ENCODE results near the gene SRSF12.
"Not testable (repeated sequence)": the region's sequence is repeated elsewhere in the genome, so short reads cannot be mapped to it uniquely, and the experiment has no call there.

Gene SRSF12

DNA sequence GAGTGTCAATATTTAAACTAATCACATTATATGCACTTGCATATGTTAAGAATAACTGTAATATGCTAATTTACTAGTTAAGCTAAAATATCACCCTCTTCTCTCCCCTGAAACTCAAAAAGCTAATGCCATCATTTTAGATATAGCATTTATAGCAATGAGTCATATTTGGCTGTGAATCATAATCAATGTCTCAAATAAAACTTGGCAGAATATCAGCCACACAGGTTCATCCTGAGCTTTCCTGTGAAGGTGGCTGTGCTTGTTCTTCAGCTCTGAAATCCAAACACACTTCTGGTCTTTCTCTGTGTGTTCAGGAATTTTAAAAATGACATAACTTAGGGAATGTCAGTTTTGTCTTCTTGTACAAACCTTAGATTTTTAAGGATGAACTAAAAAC, 50.1 kb downstream of the SRSF12 start:
- H2AFZ ChIP-seq (ENCODE audit: low read depth): no peak overlapping the region
- TF ChIP-seq, protein P1, sequence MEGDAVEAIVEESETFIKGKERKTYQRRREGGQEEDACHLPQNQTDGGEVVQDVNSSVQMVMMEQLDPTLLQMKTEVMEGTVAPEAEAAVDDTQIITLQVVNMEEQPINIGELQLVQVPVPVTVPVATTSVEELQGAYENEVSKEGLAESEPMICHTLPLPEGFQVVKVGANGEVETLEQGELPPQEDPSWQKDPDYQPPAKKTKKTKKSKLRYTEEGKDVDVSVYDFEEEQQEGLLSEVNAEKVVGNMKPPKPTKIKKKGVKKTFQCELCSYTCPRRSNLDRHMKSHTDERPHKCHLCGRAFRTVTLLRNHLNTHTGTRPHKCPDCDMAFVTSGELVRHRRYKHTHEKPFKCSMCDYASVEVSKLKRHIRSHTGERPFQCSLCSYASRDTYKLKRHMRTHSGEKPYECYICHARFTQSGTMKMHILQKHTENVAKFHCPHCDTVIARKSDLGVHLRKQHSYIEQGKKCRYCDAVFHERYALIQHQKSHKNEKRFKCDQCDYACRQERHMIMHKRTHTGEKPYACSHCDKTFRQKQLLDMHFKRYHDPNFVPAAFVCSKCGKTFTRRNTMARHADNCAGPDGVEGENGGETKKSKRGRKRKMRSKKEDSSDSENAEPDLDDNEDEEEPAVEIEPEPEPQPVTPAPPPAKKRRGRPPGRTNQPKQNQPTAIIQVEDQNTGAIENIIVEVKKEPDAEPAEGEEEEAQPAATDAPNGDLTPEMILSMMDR (conservative IDR thresholded peaks at IDR 0.05; ENCODE audit: low read depth, low read length): no peak
- H3K79me2 ChIP-seq (ENCODE audit: insufficient read depth, low read depth): no peaks in the 10 kb centered on the region
- no peak overlapping the region for H3K4me2 ChIP-seq
- no peaks in the 10 kb centered on the region for H3K36me3 ChIP-seq (ENCODE audit: insufficient read depth)
- no peaks in the 10 kb centered on the region for H4K20me1 ChIP-seq (ENCODE audit: insufficient read depth)
- H3K4me1 ChIP-seq (ENCODE audit: low read depth, poor library complexity, severe bottlenecking): no peaks in the 10 kb centered on the region
- H3K9ac ChIP-seq: no peak overlapping the region
- no peak overlapping the region for H3K4me3 ChIP-seq (IDR thresholded peaks at IDR 0.05; ENCODE audit: insufficient read depth, low read depth, low read length)
- H3K27me3 ChIP-seq (ENCODE audit: insufficient read depth, low read depth): no peaks in the 10 kb centered on the region
- H3K27ac ChIP-seq: no peak overlapping the region

DNA sequence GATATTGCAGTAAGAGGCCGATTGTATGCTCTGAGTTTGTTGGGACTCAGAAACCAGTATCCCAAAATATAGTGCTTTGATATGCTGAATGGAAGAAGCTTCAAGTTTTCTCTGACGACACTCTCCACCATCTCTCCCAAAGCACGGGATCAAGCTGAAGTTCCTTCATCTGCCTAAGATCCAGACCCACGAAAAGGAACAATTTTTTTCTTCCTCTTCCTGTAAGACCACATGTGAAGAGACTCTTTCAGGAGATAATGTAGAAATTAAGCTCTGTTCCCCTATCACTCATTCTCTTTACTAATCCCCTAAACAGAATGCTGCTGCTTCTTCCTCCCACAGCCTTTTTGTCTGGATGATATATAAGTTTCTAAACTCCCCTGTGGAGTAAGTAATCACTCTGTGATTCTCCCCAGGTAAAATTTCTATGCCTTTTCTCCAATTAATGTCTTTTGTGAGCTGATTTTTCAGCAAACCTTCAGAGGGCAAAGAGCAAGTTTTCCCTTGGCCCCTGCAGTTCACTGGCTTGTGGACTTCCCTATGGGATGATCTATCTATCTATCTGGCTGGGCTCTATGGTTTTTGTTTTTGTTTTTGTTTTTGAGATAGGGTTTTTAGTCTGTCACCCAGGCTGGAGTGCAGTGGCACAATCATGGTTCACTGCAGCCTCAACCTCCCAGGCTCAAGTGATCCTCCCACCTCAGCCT, 50.8 kb downstream of the SRSF12 start:
- no peak overlapping the region for H3K4me2 ChIP-seq
- H3K79me2 ChIP-seq (ENCODE audit: insufficient read depth, low read depth): no peaks in the 10 kb centered on the region
- no peak overlapping the region for H2AFZ ChIP-seq (ENCODE audit: low read depth)
- no peak overlapping the region for H3K9ac ChIP-seq
- no peak overlapping the region for H3K4me3 ChIP-seq (IDR thresholded peaks at IDR 0.05; ENCODE audit: insufficient read depth, low read depth, low read length)
- no peaks in the 10 kb centered on the region for H3K36me3 ChIP-seq (ENCODE audit: insufficient read depth)
- no peaks in the 10 kb centered on the region for H4K20me1 ChIP-seq (ENCODE audit: insufficient read depth)
- TF ChIP-seq, protein P1 (conservative IDR thresholded peaks at IDR 0.05; ENCODE audit: low read depth, low read length): no peak
- no peaks in the 10 kb centered on the region for H3K27me3 ChIP-seq (ENCODE audit: insufficient read depth, low read depth)
- H3K27ac ChIP-seq: no peak overlapping the region
- H3K4me1 ChIP-seq (ENCODE audit: low read depth, poor library complexity, severe bottlenecking): no peaks in the 10 kb centered on the region

DNA sequence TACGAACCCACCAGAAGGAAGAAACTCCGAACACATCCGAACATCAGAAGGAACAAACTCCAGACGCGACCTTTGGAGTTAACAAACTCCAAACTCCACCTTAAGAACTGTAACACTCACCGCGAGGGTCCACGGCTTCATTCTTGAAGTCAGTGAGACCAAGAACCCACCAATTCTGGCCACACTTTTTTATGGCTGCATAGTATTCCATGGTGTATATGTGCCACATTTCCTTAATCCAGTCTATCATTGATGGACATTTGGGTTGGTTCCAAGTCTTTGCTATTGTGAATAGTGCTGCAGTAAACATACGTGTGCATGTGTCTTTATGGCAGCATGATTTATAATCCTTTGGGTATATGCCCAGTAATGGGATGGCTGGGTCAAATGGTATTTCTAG, 51.8 kb downstream of the SRSF12 start:
- H3K36me3 ChIP-seq (ENCODE audit: insufficient read depth): not testable (repeated sequence)

DNA sequence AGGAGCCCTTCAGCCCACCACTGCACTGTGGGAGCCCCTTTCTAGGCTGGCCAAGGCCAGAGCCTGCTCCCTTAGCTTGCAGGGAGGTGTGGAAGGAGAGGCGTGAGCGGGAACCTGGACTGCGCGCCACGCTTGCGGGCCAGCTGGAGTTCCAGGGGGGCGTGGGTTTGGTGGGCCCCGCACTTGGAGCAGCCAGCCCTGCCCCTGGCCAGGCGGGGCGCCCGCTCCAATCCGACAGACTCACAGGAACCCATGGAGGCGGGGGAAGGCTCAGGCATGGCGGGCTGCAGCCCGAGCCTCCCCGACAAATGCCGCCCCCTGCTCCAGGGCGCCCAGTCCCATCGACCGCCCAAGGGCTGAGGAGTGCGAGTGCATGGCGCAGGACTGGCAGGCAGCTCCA, 52.9 kb downstream of the SRSF12 start:
- H3K4me1 ChIP-seq (ENCODE audit: low read depth, poor library complexity, severe bottlenecking); H4K20me1 ChIP-seq (ENCODE audit: insufficient read depth); H3K9ac ChIP-seq; H3K36me3 ChIP-seq (ENCODE audit: insufficient read depth); H3K4me3 ChIP-seq (IDR thresholded peaks at IDR 0.05; ENCODE audit: insufficient read depth, low read depth, low read length); H2AFZ ChIP-seq (ENCODE audit: low read depth); H3K4me2 ChIP-seq; H3K27me3 ChIP-seq (ENCODE audit: insufficient read depth, low read depth); H3K79me2 ChIP-seq (ENCODE audit: insufficient read depth, low read depth); H3K27ac ChIP-seq: not testable (repeated sequence)

More for the DNA sequence above, 51.8 kb downstream of the SRSF12 start:
- H3K4me2 ChIP-seq; H4K20me1 ChIP-seq (ENCODE audit: insufficient read depth); H3K4me3 ChIP-seq (IDR thresholded peaks at IDR 0.05; ENCODE audit: insufficient read depth, low read depth, low read length); H3K27ac ChIP-seq; H3K9ac ChIP-seq; H3K4me1 ChIP-seq (ENCODE audit: low read depth, poor library complexity, severe bottlenecking); H3K27me3 ChIP-seq (ENCODE audit: insufficient read depth, low read depth); H2AFZ ChIP-seq (ENCODE audit: low read depth); H3K79me2 ChIP-seq (ENCODE audit: insufficient read depth, low read depth): not testable (repeated sequence)

DNA sequence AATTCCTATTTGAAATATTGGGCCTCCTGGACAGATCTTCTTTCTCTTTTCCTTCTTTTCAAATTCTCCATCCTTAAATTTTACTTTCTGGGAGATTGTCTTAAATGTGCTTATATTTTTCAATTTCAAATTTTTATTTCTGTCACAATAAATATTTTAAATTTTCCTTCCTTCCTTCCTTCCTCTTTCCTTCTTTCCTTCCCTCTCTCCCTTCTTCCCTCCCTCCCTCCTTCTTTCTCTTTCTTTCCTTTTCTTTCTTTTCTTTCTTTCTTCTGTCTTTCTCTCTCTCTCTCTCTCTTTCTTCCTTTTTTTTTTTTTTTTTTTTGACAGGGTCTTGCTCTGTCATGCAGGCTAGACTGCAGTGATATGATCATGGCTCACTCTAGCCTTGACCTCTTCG, 54.0 kb downstream of the SRSF12 start:
- H3K9ac ChIP-seq: no peak overlapping the region
- no peaks in the 10 kb centered on the region for H3K79me2 ChIP-seq (ENCODE audit: insufficient read depth, low read depth)
- H3K4me2 ChIP-seq: no peak overlapping the region
- no peak overlapping the region for H3K4me3 ChIP-seq (IDR thresholded peaks at IDR 0.05; ENCODE audit: insufficient read depth, low read depth, low read length)
- TF ChIP-seq, protein P1 (conservative IDR thresholded peaks at IDR 0.05; ENCODE audit: low read depth, low read length): no peak
- no peak overlapping the region for H2AFZ ChIP-seq (ENCODE audit: low read depth)
- no peaks in the 10 kb centered on the region for H3K36me3 ChIP-seq (ENCODE audit: insufficient read depth)
- H3K27me3 ChIP-seq (ENCODE audit: insufficient read depth, low read depth): no peaks in the 10 kb centered on the region
- no peaks in the 10 kb centered on the region for H4K20me1 ChIP-seq (ENCODE audit: insufficient read depth)
- no peak overlapping the region for H3K27ac ChIP-seq
- H3K4me1 ChIP-seq (ENCODE audit: low read depth, poor library complexity, severe bottlenecking): no peaks in the 10 kb centered on the region

Measured in KMS-11 (cell line).